Stimulated activated CD4-positive, alpha-beta T cell treated with anti-CD3 and anti-CD28 coated beads, Interleukin-1b, Interleukin-23, amount 100 ng/mL, for 48 hours (primary cell): ENCODE measurements around the gene GPR153.
A peak's percentile ranks its signal among the peaks of the same experiment; 100 is the strongest.

Experiments
- DNase-seq: peaks from one replicate; pipeline ENCODE4 v3.0.0-alpha.2; 2020

The GPR153 gene

GRCh38 chr1:6268415-6268814 is 7.5 kb upstream of the GPR153 start:
- no peak for DNase-seq

- DNase-seq: no peak
Observed at GRCh38 chr1:6267686-6268322, 6.9 kb upstream of the GPR153 start.

GRCh38 chr1:6266641-6267040 is 5.7 kb upstream of the GPR153 start:
- DNase-seq: no peak

- DNase-seq: no peak
Observed at GRCh38 chr1:6265151-6265550, 4.3 kb upstream of the GPR153 start.

GRCh38 chr1:6263716-6264115 is 2.8 kb upstream of the GPR153 start:
- DNase-seq: no peak

GRCh38 chr1:6262555-6263420 is 1.9 kb upstream of the GPR153 start:
- DNase-seq: no peak

GRCh38 chr1:6261615-6261995 is 707 bp upstream of the GPR153 start:
- no peak for DNase-seq

GRCh38 chr1:6260433-6260934 is 414 bp downstream of the GPR153 start:
- no peak for DNase-seq

GRCh38 chr1:6259491-6260362 is 1.2 kb downstream of the GPR153 start:
- DNase-seq: peak; percentile 75

GRCh38 chr1:6258675-6259074 is 2.2 kb downstream of the GPR153 start:
- DNase-seq: no peak

GRCh38 chr1:6257541-6258069 is 3.3 kb downstream of the GPR153 start:
- DNase-seq: no peak

GRCh38 chr1:6256645-6257044 is 4.3 kb downstream of the GPR153 start:
- no peak for DNase-seq

GRCh38 chr1:6254691-6255090 is 6.2 kb downstream of the GPR153 start:
- DNase-seq: no peak

- DNase-seq: no peak
Observed at GRCh38 chr1:6253380-6253779, 7.5 kb downstream of the GPR153 start.

GRCh38 chr1:6252374-6252710 is 8.6 kb downstream of the GPR153 start:
- no peak for DNase-seq

- no peak for DNase-seq
Observed at GRCh38 chr1:6251681-6252373, 9.1 kb downstream of the GPR153 start.

GRCh38 chr1:6251233-6251632 is 9.7 kb downstream of the GPR153 start:
- no peak for DNase-seq

- no peak for DNase-seq
Observed at GRCh38 chr1:6249739-6250689, 10.9 kb downstream of the GPR153 start.

- no peak for DNase-seq
Observed at GRCh38 chr1:6248932-6249738, 11.8 kb downstream of the GPR153 start.

- no peak for DNase-seq
Observed at GRCh38 chr1:6248161-6248776, 12.6 kb downstream of the GPR153 start.
